Osteocyte (in vitro differentiated cells): ENCODE measurements around the gene PSMB7. TPM values are rescaled to one million over a fixed set of nuclear protein-coding genes. Genes with fewer than 3 reads are reported as not detected.

Experiments
- DNase-seq: peaks from one replicate; pipeline ENCODE4 v3.0.0; 2021; ENCODE audit warnings: mixed read lengths; ENCODE audit not compliant: unreplicated experiment; ENCODE audit errors: extremely low spot score
- H3K27ac Mint-ChIP-seq: one replicate; pipeline ENCODE4 v1.8.0; 2021; ENCODE audit warnings: mild to moderate bottlenecking, mixed read lengths; ENCODE audit not compliant: unreplicated experiment
- H3K27me3 Mint-ChIP-seq: one replicate; pipeline ENCODE4 v1.8.0; 2021; ENCODE audit warnings: mixed read lengths; ENCODE audit not compliant: unreplicated experiment
- H3K36me3 Mint-ChIP-seq: one replicate; pipeline ENCODE4 v1.8.0; 2021; ENCODE audit warnings: mixed read lengths; ENCODE audit not compliant: unreplicated experiment
- H3K4me1 Mint-ChIP-seq: one replicate; pipeline ENCODE4 v1.8.0; 2021; ENCODE audit warnings: mixed read lengths; ENCODE audit not compliant: unreplicated experiment
- H3K4me3 Mint-ChIP-seq: one replicate; pipeline ENCODE4 v1.8.0; 2021; ENCODE audit warnings: mild to moderate bottlenecking, moderate library complexity, mixed read lengths; ENCODE audit not compliant: unreplicated experiment
- H3K9me3 Mint-ChIP-seq: one replicate; pipeline ENCODE4 v1.8.0; 2021; ENCODE audit warnings: mixed read lengths; ENCODE audit not compliant: unreplicated experiment
- total RNA-seq: library from RNA; stranded (reverse); gene quantifications from 2 replicates; pipeline ENCODE4 v1.2.1, GENCODE V29; 2021
- TF ChIP-seq, protein P1 (sequence below): fragments of 200-600 bp; sonication (generic); IDR thresholded peaks from 2 replicates; pipeline ENCODE4 v1.5.0; 2021; ENCODE audit warnings: antibody characterized with exemption, mild to moderate bottlenecking, moderate library complexity

PSMB7 gene
- total RNA-seq, 1 donor from 2014 or later: 140 TPM

DNA sequence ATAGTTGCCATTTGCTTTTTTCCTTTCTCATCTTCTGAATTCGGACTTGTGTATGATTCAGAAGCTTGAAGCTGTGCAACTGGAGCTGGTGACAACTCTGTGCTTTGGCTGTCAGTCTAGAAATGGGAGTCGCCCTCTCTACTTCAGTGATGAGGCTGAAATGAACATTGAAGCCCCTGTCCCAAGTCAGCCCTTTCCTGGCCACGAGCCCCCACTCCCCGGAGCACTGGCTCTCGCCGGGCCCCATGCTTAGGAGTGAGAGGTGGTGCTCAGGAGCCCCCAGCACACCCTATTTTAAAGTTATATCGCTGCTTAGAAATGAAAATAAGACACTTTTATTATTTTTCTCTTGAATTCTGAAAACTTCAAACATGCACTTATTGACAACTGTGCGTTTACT lies 66.0 kb downstream of the PSMB7 start:
- no peak overlapping the region for H3K4me3 Mint-ChIP-seq
- H3K27me3 Mint-ChIP-seq: no peaks in the 10 kb centered on the region

DNA sequence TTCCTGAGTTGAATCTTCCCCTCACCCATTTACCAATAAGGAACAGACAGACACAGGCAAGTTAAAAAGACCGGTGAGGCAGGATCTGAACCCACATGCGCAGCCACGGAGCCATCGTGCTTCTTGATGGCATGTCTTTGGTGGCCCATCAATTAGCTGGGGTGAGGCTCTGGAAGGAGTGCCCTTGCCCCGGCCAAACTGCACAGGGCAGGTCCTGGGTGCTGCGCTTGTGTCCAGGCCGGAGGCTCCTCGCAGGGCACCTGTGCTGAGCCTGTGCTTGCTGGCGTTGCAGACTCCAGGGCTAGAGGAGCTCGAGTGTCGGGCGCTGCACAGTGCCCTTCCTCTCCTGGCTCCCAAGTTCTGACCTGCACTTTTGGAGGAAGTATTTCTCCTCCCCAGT lies 66.4 kb downstream of the PSMB7 start:
- H3K27ac Mint-ChIP-seq: no peak overlapping the region
- no peak for DNase-seq
- no peaks in the 10 kb centered on the region for H3K9me3 Mint-ChIP-seq
- TF ChIP-seq, protein P1, sequence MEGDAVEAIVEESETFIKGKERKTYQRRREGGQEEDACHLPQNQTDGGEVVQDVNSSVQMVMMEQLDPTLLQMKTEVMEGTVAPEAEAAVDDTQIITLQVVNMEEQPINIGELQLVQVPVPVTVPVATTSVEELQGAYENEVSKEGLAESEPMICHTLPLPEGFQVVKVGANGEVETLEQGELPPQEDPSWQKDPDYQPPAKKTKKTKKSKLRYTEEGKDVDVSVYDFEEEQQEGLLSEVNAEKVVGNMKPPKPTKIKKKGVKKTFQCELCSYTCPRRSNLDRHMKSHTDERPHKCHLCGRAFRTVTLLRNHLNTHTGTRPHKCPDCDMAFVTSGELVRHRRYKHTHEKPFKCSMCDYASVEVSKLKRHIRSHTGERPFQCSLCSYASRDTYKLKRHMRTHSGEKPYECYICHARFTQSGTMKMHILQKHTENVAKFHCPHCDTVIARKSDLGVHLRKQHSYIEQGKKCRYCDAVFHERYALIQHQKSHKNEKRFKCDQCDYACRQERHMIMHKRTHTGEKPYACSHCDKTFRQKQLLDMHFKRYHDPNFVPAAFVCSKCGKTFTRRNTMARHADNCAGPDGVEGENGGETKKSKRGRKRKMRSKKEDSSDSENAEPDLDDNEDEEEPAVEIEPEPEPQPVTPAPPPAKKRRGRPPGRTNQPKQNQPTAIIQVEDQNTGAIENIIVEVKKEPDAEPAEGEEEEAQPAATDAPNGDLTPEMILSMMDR: no peak
- peaks cover 49% of the 10 kb centered on the region for H3K36me3 Mint-ChIP-seq
- peaks cover 7% of the 10 kb centered on the region for H3K4me1 Mint-ChIP-seq
- H3K27me3 Mint-ChIP-seq: no peaks in the 10 kb centered on the region
- H3K4me3 Mint-ChIP-seq: no peak overlapping the region

More for the DNA sequence above, 66.0 kb downstream of the PSMB7 start:
- H3K9me3 Mint-ChIP-seq: no peaks in the 10 kb centered on the region
- TF ChIP-seq, protein P1: no peak
- H3K36me3 Mint-ChIP-seq: peaks cover 52% of the 10 kb centered on the region
- H3K4me1 Mint-ChIP-seq: peaks cover 3% of the 10 kb centered on the region
- DNase-seq: no peak
- no peak overlapping the region for H3K27ac Mint-ChIP-seq

DNA sequence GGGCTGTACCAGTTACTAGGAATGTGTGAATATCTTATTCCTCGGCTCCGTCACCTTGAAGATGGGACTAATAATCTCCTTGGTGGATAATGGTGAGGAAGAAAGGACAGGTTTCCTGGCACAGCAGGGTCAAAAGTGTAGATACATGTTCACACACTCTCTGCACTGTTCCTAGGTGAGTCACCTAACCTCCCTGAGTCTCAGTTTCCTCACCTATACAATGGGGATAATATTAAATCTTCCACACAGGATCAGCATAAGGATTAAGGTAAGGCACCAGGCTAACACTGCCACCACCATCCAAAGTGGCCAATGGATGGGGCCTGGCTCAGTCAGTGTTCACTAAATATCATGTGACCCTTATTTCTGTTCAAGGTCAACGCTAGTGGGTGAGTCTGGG lies 66.9 kb downstream of the PSMB7 start:
- Mint-ChIP-seq H3K27ac (no peak overlapping the region), H3K27me3 (no peaks in the 10 kb centered on the region), H3K4me3 (no peak overlapping the region), H3K4me1 (peaks cover 12% of the 10 kb centered on the region), H3K36me3 (peaks cover 45% of the 10 kb centered on the region), H3K9me3 (no peaks in the 10 kb centered on the region)
- TF ChIP-seq, protein P1: no peak
- no peak for DNase-seq

DNA sequence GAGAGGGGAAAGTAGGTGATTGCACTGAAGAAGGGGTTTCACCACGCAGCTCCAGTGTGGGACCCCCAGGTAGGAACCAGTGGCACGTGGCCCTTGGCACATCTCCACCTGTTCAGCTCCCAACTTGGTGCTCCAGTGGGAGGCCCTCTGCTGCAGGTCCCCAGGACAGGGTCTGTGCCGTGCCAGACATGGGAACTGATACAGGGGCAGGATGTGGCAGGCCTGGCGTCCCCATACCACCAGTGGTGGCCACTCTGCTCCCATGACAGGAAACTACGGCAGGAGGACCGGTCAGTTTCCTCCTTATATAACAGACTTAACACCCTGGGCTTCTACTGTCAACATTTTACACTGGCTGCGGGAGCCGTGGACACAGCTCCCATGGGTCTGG lies 67.3 kb downstream of the PSMB7 start:
- H3K4me3 Mint-ChIP-seq: no peak overlapping the region
- no peaks in the 10 kb centered on the region for H3K9me3 Mint-ChIP-seq
- H3K4me1 Mint-ChIP-seq: peaks cover 16% of the 10 kb centered on the region
- H3K36me3 Mint-ChIP-seq: peaks cover 42% of the 10 kb centered on the region
- no peaks in the 10 kb centered on the region for H3K27me3 Mint-ChIP-seq
- DNase-seq: no peak
- TF ChIP-seq, protein P1: no peak
- peak overlapping the region; percentile 34 for H3K27ac Mint-ChIP-seq

DNA sequence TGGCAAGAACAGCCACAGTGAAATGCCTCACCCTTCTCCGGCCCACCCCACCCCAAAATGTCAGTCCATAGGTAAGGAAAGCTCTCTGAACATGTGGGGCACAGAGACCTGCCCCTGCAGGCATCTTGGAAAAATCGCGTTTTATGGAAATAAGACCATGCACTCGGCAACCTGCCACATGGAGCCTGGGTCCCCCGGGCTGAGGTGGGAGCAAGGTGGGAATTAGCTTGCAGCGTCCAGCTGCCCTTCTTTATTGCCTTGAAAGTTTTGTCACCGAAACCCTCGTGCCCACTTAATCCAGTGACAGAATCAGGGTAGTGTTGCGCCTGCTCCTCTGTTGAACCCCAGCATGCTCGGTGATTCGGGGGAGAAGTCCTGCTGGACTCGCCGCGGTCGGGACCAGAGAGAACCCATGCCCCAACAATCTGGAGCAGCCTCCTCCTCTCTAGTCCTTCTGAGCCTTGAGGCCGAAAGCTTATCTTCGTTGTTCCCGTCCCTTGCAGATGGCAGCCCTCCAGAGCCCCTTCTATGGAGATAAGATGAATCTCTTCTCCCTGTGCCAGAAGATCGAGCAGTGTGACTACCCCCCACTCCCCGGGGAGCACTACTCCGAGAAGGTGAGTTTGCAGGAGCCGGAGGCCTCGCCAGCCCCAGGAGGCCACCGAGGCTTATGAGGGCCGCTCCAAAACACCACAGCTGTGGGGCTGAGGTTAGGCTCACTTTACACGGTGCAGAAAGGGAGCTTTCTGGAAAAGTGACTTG lies 67.9 kb downstream of the PSMB7 start:
- no peaks in the 10 kb centered on the region for H3K27me3 Mint-ChIP-seq
- peaks cover 22% of the 10 kb centered on the region for H3K4me1 Mint-ChIP-seq
- no peak overlapping the region for H3K4me3 Mint-ChIP-seq
- no peaks in the 10 kb centered on the region for H3K9me3 Mint-ChIP-seq
- H3K36me3 Mint-ChIP-seq: peaks cover 36% of the 10 kb centered on the region
- DNase-seq: no peak
- H3K27ac Mint-ChIP-seq: peak overlapping the region; percentile 34
- TF ChIP-seq, protein P1: no peak
